ENCODE data around the gene STON2. TPM values are rescaled to one million over a fixed set of nuclear protein-coding genes. Genes with fewer than 3 reads are reported as not detected.

The STON2 gene
- total RNA-seq, 1 experiment from 2014 or later, result 0.36 TPM

GRCh38 chr14:81289516-81289915 lies 110.6 kb downstream of the STON2 start:
- in situ Hi-C loops (cut with HindIII; ENCODE audit: low pct_unique_long_range_greater_than_20kb, low sequenced_read_pairs), result no loop called here
- Histone ChIP-seq H3K27ac (ENCODE audit: low read length) (no peak overlapping the region), H3K36me3 (ENCODE audit: control insufficient read depth, insufficient read depth, low read length) (no peaks in the 10 kb centered on the region), H3K4me1 (ENCODE audit: control insufficient read depth, insufficient read depth, low read length) (no peaks in the 10 kb centered on the region), H3K4me3 (ENCODE audit: low read depth in 2 of 2, low read length in 2 of 2) (no peak overlapping the region), H3K9me3 (ENCODE audit: control insufficient read depth, insufficient read depth, low read depth, low read length) (no peaks in the 10 kb centered on the region), H3K27me3 (ENCODE audit: control insufficient read depth, insufficient read depth, low read length) (no peaks in the 10 kb centered on the region)
- TF ChIP-seq POLR2AphosphoS5 (IDR thresholded peaks at IDR 0.05; ENCODE audit: low read depth, low read length), result no peak
- no peak for TF ChIP-seq CTCF (IDR thresholded peaks at IDR 0.05)
- no peak for TF ChIP-seq SIN3A (IDR thresholded peaks at IDR 0.05; ENCODE audit: borderline replicate concordance, insufficient read depth, low read depth, low read length)
- TF ChIP-seq REST (IDR thresholded peaks at IDR 0.05; ENCODE audit: insufficient read depth in 1 of 2, low read depth in 2 of 2, low read length in 1 of 2), result no peak
- TF ChIP-seq TCF7L2 (IDR thresholded peaks at IDR 0.05; ENCODE audit: low read depth, low read length), result no peak
- ChIA-PET POLR2A (no interaction called here), CTCF (no interaction called here)
- intact Hi-C loops (cut with micrococcal nuclease; ENCODE audit: unreplicated experiment), result no loop called here
- BruUV-seq (replicated peaks), result no TSS peak
- DNase-seq (ENCODE audit: low read depth, low spot score), result no peak
- no peak for ATAC-seq

GRCh38 chr14:81286574-81287370 lies 113.4 kb downstream of the STON2 start:
- no peaks in the 10 kb centered on the region for H3K9me3 ChIP-seq (ENCODE audit: control insufficient read depth, insufficient read depth, low read depth, low read length)
- CTCF ChIA-PET, result no interaction called here
- H3K27me3 ChIP-seq (ENCODE audit: control insufficient read depth, insufficient read depth, low read length), result no peaks in the 10 kb centered on the region
- H3K27ac ChIP-seq (ENCODE audit: low read length), result no peak overlapping the region
- no peaks in the 10 kb centered on the region for H3K36me3 ChIP-seq (ENCODE audit: control insufficient read depth, insufficient read depth, low read length)
- in situ Hi-C loops (cut with HindIII; ENCODE audit: low pct_unique_long_range_greater_than_20kb, low sequenced_read_pairs), result no loop called here
- no peak overlapping the region for H3K4me3 ChIP-seq (ENCODE audit: low read depth in 2 of 2, low read length in 2 of 2)
- BruUV-seq (replicated peaks), result no TSS peak
- ATAC-seq (no peak), DNase-seq (ENCODE audit: low read depth, low spot score) (no peak)
- POLR2A ChIA-PET, result no interaction called here
- H3K4me1 ChIP-seq (ENCODE audit: control insufficient read depth, insufficient read depth, low read length), result no peaks in the 10 kb centered on the region
- no peak for TF ChIP-seq POLR2AphosphoS5 (IDR thresholded peaks at IDR 0.05; ENCODE audit: low read depth, low read length)
- TF ChIP-seq SIN3A (IDR thresholded peaks at IDR 0.05; ENCODE audit: borderline replicate concordance, insufficient read depth, low read depth, low read length), result no peak
- TF ChIP-seq REST (IDR thresholded peaks at IDR 0.05; ENCODE audit: insufficient read depth in 1 of 2, low read depth in 2 of 2, low read length in 1 of 2), result no peak
- TF ChIP-seq CTCF (IDR thresholded peaks at IDR 0.05), result no peak
- TF ChIP-seq TCF7L2 (IDR thresholded peaks at IDR 0.05; ENCODE audit: low read depth, low read length), result no peak
- intact Hi-C loops (cut with micrococcal nuclease; ENCODE audit: unreplicated experiment), result no loop called here
